ENCODE results near the gene CCL4L2. TPM values are rescaled to one million over a fixed set of nuclear protein-coding genes. Genes with fewer than 3 reads are reported as not detected.
A peak's percentile ranks its signal among the peaks of the same experiment; 100 is the strongest.
"Not testable (repeated sequence)": the region's sequence is repeated elsewhere in the genome, so short reads cannot be mapped to it uniquely, and the experiment has no call there.

CCL4L2 gene
- not detected for total RNA-seq

- peak; percentile 23 for ATAC-seq
These were observed at the start of gene CCL4L2 for GRCh38 chr17:36210439-36211211. TSS of gene CCL4L2 (plus strand) at chr17:36211063.

DNA sequence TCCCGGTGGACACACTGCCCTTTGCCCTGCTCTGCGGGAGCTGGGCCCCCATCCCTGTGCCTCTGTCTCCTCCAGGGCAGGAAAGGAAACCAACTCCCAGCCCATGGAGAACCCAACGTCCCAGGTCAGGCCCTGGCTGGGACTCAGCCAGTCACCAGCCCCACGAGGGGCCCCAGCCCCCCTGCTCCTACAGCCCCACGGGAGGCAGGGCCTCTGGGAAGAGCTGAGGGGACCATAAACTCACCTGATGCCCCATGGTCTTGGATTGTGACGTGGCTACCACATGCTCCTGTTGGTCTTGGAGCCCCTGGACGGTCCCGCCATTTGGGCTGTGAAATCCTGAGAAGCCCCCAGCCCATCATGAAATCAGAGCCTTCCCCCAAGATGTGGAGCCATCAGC, 42.0 kb upstream of the CCL4L2 start:
- ATAC-seq = not testable (repeated sequence)

DNA sequence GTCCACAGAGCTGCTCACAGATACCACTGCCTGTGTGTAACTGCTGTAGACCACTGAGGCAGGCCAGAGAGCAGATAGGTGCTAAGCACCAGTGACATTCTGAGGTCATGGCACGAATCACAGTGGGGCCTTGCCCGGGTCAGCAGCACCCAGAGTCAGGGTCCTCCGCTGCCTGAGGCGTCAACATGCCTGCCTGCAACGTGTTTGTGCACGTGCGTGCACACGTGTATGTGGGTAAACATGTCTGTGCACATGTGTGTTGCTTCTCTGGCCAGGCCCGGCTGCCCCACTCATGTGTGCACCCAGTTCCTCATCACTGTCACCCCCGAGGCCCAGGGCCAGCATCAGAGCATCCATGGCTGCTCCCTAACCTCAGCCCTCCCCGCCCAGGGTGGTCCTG, 34.3 kb upstream of the CCL4L2 start, which contains the start of gene TBC1D3B:
Gene TBC1D3B, minus strand, starts transcription at position 101 of the 400 bp plus-strand sequence. CDS start 1,586 bp downstream, outside the sequence.
- ATAC-seq = not testable (repeated sequence)

GRCh38 chr17:36181446-36182175, 29.3 kb upstream of the CCL4L2 start:
- ATAC-seq = not testable (repeated sequence)

GRCh38 chr17:36182176-36183000, 28.5 kb upstream of the CCL4L2 start:
- peak; percentile 17 for ATAC-seq

DNA sequence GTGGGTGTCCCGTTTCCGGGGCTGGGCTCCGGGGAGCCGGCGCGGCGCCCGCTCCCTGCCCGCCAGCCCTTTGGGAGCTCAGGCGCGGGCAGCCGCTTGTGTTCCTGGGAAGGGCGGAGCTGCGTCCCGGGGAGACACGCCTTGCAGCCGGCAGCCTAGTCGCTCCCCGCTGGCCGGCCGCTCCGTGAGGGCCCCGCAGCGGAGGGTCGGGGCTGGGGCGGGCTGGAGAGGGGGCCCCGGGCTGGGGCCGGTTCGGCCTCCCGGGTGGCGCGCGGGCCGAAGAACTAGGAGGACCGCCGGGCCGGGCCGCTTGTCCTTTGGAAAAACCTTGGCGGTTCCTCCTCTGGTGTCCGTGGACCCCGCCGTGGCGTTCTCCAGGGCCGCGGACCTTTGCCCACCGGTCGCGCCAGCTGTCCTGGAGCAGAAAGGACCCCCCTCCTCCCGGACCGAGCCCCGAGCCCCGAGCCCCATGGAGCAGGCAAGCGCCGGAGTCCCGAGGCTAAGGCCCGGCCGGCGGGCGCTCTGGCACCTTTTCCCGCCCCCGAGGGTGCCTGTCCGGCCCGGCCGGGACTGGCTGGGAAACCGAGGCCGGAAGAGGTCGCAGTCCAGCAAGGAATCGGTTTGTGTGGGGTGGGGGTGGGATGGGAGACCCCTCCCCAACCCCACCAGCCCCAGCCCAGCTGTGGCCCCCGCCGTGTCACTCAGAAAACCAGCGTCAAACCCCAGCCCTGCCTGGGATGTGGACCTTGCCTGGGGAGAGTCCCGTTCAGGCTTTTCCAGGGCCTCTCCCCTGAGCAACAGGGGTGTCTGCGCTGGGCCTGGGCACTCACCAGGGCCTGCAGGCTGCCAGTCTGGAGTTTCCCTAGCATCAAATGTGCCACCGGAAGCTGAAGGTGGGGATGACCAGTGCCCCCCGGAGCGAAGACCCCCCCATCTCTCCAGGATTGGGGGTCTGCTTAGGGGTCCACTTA, 27.6 kb upstream of the CCL4L2 start:
- peak; percentile 77 for ATAC-seq

GRCh38 chr17:36184023-36184765, 26.7 kb upstream of the CCL4L2 start:
- ATAC-seq = peak; percentile 15

- ATAC-seq = no peak
These were observed 25.4 kb upstream of the CCL4L2 start for GRCh38 chr17:36185416-36185815.

- not testable (repeated sequence) for ATAC-seq
These were observed 23.8 kb upstream of the CCL4L2 start for GRCh38 chr17:36186810-36187763.

DNA sequence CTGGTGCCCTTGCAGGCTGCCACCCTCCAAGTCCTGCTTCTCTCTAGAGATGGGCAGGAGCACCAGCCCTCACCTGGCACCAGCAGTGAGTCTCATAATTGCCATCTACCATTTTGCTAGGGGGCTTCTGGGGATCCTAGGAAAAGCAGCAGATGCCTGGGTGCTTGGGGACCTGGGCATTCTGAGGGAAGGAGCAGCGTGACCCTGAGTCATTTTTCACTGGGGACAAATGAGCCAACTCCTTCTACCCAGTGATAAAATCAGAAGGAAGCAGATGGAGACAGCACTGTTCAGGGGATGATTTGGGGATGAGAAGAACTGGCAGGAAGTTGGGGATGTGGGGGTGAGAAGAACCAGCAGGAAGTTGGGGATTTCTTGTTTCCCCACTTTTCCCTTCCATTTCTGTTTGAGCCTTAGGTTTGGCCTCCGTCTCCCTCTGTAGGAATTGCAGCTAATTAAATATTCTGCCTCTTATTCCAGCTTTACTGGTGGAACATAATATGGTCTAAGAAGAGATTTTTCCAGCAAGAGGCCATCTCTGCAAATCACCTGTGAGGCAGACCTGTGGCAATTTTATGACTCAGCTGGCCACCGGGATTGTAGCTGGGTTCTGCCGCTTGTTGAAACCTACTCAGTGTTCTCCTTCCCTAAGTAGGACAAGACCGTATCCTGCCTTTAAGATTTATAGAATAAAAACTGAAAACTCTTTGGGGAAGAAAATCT, 22.8 kb upstream of the CCL4L2 start:
- not testable (repeated sequence) for ATAC-seq

DNA sequence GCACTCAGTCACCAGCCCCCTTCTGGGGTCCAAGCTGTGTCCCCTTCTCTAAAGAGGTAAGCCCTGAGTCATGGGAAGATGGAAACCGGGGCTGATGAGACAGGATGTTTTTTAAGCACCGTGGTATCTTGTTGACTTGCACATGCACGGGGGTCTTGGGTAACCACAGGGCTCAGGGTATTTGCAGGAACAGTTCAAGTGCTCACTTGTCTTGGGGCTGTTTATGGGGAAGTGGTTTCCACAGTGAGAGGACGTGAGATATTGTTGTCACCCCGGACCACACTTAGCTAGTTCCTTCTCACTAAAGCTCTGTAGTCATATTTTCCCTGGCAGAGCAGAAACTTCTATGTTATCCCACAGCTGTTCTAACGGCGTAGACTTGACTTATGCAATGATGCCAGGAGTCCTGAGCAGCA, 22.0 kb upstream of the CCL4L2 start:
- peak; percentile 48 for ATAC-seq

DNA sequence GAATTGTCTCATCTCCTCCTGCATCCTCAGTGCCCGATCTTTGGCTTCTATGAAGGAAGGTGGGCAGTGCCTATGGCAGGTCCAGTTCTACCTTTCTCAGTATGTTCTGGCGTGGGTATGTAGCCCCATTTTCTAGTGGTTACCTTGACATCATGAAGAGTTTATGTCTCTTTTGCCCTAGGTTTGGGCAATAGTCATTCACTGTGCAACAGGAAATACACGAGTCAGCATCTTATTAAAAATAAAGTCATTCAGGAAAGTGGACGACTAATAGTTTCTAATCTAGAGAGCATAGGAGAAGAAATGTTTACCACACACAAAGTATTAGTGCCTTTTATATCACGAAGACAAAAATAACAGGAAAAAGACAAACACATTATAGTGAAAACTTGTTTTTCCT, 20.9 kb upstream of the CCL4L2 start:
- ATAC-seq = not testable (repeated sequence)

DNA sequence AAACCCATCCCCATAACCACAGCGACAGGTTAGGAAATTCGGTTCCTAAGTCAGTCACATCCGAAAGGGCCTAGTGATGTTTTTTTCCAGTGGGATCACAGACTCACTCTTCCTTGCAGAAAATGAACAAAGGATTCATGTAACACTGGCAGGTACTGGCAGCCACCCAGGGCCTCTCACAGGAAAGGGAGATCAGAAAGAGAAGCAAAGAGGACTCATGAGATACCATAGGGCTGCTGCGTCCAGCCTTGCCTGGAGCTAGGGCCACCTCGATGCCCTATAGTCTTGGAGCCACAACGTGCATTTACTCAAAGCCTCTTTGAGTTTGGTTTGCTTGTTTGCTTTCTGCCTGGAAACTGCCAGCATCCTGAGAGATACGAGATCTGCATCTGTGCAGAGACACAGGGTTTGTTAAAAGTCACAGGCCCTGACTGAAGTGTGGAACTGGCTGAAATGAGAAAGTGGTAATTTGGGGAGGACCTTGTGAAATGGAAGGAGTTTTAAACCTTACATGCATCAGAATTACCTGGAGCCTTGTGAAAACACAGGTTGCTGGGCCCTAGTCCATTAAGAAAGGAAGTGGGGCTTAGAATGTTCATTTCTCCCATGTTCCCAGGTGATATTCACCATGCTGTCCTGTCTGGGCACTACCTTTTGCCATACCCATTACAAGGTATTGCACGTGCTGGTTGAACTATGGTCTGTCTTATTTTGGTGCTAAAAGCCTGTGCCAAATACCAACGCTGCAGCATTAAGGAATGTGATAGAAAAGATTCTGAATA, 20.1 kb upstream of the CCL4L2 start:
- ATAC-seq = not testable (repeated sequence)

DNA sequence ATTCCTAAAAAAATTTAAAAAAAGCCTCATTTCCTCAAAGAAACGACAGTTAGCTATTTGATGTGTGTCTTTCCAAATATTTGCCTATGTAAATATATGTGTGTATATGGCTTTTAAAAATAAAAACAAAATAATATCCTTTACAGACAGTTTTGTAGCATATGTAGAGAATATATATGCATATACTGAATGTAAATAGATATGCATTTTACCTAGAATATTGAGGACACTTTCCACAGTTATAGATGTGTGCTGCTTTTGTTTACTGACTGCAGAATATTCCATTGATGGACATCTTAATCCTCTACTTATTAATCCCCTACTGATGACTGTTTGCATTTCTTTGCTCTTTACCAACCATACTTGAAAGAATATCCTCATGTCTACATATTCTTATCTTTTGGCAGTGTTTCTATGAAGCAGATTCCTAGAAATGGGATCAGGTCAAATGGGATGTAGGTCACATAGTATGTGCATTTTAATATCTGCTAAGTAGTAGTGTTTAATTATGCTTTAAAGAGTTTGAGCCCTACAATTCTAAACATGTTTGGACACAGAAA, 17.6 kb upstream of the CCL4L2 start:
- no peak for ATAC-seq

DNA sequence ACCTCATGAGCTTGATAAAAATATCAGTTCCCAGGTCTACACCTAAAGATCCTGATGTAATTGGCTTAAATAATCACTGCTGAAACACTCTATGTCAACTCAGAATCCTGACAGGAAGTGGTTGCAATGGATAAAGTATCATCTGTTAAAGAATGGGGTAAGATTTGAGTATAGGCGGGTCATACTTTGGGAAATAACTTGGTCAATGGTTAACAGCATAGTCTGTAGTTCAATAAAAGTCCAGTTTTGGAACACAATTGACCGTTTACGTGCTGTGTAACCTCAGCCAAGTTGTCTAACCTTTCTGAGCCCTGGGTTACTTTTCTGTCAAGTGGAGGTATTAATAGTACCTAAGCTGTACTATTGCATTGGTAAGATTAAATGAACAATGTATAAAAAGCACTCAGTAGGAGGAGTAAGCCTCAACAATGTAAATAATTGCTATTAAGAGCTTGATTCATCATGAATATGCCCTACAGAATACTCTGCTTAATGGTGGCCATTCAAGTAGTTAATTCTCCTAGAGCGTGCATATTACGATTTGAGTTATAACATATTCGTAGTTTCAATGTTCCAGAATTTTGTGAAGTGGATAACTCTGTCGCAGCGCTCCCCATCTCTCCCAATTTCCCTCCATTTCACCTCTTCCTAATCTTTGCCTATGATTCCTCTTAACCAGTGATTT, 16.6 kb upstream of the CCL4L2 start:
- ATAC-seq = not testable (repeated sequence)

DNA sequence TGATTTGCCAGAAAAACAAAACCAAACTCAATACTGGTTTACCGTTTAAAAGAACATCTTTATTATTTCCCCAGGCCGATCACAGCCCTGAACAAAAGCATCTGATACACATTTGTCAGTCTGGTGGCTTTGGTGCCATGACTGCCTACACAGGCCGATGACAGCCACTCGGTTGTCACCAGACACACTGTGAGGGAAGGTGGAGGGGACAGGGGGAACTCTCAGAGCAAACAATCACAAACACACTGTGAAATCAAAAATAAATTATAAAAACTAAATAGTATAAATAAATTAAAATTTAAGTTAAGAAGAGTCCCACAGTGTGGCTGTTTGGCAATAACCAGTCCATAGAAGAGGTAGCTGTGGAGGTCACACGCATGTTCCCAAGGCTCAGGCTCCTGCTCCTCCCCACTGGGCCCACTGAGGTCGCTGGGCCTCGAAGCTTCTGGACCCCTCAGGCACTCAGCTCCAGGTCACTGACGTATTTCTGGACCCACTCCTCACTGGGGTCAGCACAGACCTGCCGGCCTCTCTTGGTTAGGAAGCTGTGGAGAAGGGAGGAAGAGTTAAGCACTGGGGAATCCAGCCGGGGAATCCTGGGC, 15.9 kb upstream of the CCL4L2 start:
- not testable (repeated sequence) for ATAC-seq
